ENCODE measurements around the gene GRK5. TPM values are rescaled to one million over a fixed set of nuclear protein-coding genes. Genes with fewer than 3 reads are reported as not detected.

The GRK5 gene
- total RNA-seq, 1 donor from 2014 or later, result 25.3 TPM

- Mint-ChIP-seq H3K36me3 (ENCODE audit: low read depth) (peaks cover 7% of the 10 kb centered on the region), H3K27me3 (ENCODE audit: insufficient read depth) (no peaks in the 10 kb centered on the region), H3K9me3 (no peaks in the 10 kb centered on the region), H3K27ac (no peak overlapping the region), H3K4me1 (ENCODE audit: low read depth) (no peaks in the 10 kb centered on the region), H3K4me3 (no peak overlapping the region)
- no peak for DNase-seq (ENCODE audit: low spot score)
- intact Hi-C loops (cut with micrococcal nuclease), result no loop called here
Observed at GRCh38 chr10:119327096-119327745, 119.8 kb downstream of the GRK5 start.

- Mint-ChIP-seq H3K27me3 (ENCODE audit: insufficient read depth) (no peaks in the 10 kb centered on the region), H3K4me1 (ENCODE audit: low read depth) (peaks cover 9% of the 10 kb centered on the region), H3K36me3 (ENCODE audit: low read depth) (peaks cover 13% of the 10 kb centered on the region), H3K4me3 (no peak overlapping the region), H3K9me3 (no peaks in the 10 kb centered on the region), H3K27ac (no peak overlapping the region)
- DNase-seq (ENCODE audit: low spot score), result no peak
- intact Hi-C loops (cut with micrococcal nuclease), result no loop called here
Observed at GRCh38 chr10:119328223-119328622, 120.9 kb downstream of the GRK5 start.

- peaks cover 20% of the 10 kb centered on the region for H3K36me3 Mint-ChIP-seq (ENCODE audit: low read depth)
- H3K4me3 Mint-ChIP-seq, result no peak overlapping the region
- no peak for DNase-seq (ENCODE audit: low spot score)
- H3K9me3 Mint-ChIP-seq, result no peaks in the 10 kb centered on the region
- intact Hi-C loops (cut with micrococcal nuclease), result no loop called here
- no peaks in the 10 kb centered on the region for H3K27me3 Mint-ChIP-seq (ENCODE audit: insufficient read depth)
- peaks cover 13% of the 10 kb centered on the region for H3K4me1 Mint-ChIP-seq (ENCODE audit: low read depth)
- H3K27ac Mint-ChIP-seq, result no peak overlapping the region
Observed at GRCh38 chr10:119330342-119330741, 123.0 kb downstream of the GRK5 start.

GRCh38 chr10:119331061-119331460, 123.7 kb downstream of the GRK5 start:
- H3K27me3 Mint-ChIP-seq (ENCODE audit: insufficient read depth), result no peaks in the 10 kb centered on the region
- DNase-seq (ENCODE audit: low spot score), result no peak
- no peak overlapping the region for H3K4me3 Mint-ChIP-seq
- intact Hi-C loops (cut with micrococcal nuclease), result no loop called here
- H3K9me3 Mint-ChIP-seq, result no peaks in the 10 kb centered on the region
- H3K4me1 Mint-ChIP-seq (ENCODE audit: low read depth), result peaks cover 13% of the 10 kb centered on the region
- H3K27ac Mint-ChIP-seq, result no peak overlapping the region
- peaks cover 20% of the 10 kb centered on the region for H3K36me3 Mint-ChIP-seq (ENCODE audit: low read depth)

DNA sequence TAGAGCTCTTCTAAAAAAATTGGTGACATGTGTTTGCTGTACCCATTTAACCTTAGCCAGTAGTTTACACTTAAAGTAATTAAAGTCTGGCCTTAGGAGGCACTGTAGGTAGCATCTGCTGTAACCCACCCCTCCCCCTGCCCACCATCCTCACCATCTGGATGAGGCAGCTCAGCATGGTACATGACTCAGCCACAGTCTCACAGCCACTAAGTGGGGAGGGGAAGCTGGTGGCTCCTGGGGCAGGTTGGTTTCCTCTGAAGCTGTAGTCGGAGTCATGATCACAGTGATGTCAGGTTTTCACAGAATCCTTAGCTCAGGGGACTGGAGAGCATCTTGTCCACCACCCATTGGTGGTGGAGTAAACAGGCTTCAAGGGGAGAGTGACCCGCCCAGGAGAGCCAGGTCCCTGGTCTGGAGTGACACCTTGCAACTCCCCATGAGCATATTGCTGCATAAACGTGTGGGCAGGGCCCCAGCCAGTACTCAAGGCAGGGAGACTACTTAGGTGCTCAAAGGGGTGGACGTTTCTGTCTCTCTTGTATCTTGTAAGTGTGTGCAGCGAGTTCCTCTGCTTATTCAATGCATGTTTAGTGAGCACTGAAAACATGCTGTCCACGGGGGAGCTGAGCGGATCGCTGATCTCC, 125.9 kb downstream of the GRK5 start:
- DNase-seq (ENCODE audit: low spot score), result peak; percentile 28
- Mint-ChIP-seq H3K27ac (peak overlapping the region; percentile 18), H3K4me1 (ENCODE audit: low read depth) (peaks cover 20% of the 10 kb centered on the region), H3K27me3 (ENCODE audit: insufficient read depth) (no peaks in the 10 kb centered on the region), H3K36me3 (ENCODE audit: low read depth) (peaks cover 22% of the 10 kb centered on the region), H3K9me3 (no peaks in the 10 kb centered on the region), H3K4me3 (no peak overlapping the region)
- intact Hi-C loops (cut with micrococcal nuclease), result loop anchor here (2.0 kb wide), 1 partner anchor 18 kb away; no protein-coding TSS in a partner anchor

- Mint-ChIP-seq H3K9me3 (no peaks in the 10 kb centered on the region), H3K27me3 (ENCODE audit: insufficient read depth) (no peaks in the 10 kb centered on the region), H3K27ac (no peak overlapping the region), H3K4me1 (ENCODE audit: low read depth) (peaks cover 25% of the 10 kb centered on the region), H3K36me3 (ENCODE audit: low read depth) (peaks cover 20% of the 10 kb centered on the region), H3K4me3 (no peak overlapping the region)
- intact Hi-C loops (cut with micrococcal nuclease), result no loop called here
- DNase-seq (ENCODE audit: low spot score), result no peak
Observed at GRCh38 chr10:119335671-119336353, 128.4 kb downstream of the GRK5 start.

DNA sequence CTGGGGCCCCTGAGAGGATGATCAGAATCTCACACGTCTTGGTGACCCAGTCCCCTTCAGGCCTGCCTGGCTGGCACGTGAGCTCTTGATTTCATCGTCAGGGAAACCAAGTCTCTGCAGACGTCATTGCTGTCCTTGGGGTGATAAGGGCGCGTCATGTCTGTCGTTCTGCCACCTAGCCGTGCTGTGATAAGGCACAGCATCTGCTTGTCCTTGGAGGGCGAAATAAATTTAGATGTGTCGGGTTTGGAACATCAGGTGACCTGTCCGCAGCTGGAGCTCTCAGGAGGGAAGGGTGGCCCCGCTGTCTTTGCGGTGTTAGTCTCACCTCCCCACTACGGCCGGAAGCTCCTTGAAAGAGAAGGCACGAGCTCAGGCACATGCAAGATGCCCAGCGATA, 129.2 kb downstream of the GRK5 start:
- intact Hi-C loops (cut with micrococcal nuclease), result no loop called here
- no peak overlapping the region for H3K27ac Mint-ChIP-seq
- no peak overlapping the region for H3K4me3 Mint-ChIP-seq
- H3K27me3 Mint-ChIP-seq (ENCODE audit: insufficient read depth), result no peaks in the 10 kb centered on the region
- H3K9me3 Mint-ChIP-seq, result no peaks in the 10 kb centered on the region
- H3K4me1 Mint-ChIP-seq (ENCODE audit: low read depth), result peaks cover 33% of the 10 kb centered on the region
- H3K36me3 Mint-ChIP-seq (ENCODE audit: low read depth), result peaks cover 24% of the 10 kb centered on the region
- DNase-seq (ENCODE audit: low spot score), result no peak

DNA sequence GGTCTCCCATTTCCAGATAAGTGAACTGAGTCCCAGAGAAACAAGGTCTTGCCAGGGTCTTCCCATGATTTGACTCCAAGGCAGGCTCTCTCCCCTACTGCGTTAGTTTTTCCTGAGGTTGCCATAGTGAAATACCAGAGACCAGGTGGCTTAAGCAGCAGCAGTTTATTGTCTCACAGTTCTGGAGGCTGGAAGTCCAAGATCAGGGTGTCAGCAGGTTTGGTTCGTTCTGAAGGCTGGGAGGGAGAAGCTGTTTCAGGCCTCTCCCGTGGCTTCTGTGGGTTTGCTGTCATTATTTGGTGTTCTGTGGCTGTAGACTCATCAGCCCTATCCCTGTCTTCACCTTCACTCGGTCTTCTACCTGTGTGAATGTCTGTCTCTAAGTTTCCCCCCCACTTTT, 129.9 kb downstream of the GRK5 start:
- H3K4me3 Mint-ChIP-seq, result no peak overlapping the region
- DNase-seq (ENCODE audit: low spot score), result no peak
- intact Hi-C loops (cut with micrococcal nuclease), result no loop called here
- no peaks in the 10 kb centered on the region for H3K27me3 Mint-ChIP-seq (ENCODE audit: insufficient read depth)
- H3K4me1 Mint-ChIP-seq (ENCODE audit: low read depth), result peaks cover 39% of the 10 kb centered on the region
- no peak overlapping the region for H3K27ac Mint-ChIP-seq
- H3K36me3 Mint-ChIP-seq (ENCODE audit: low read depth), result peaks cover 24% of the 10 kb centered on the region
- no peaks in the 10 kb centered on the region for H3K9me3 Mint-ChIP-seq

GRCh38 chr10:119337796-119338432, 130.5 kb downstream of the GRK5 start:
- Mint-ChIP-seq H3K27ac (no peak overlapping the region), H3K36me3 (ENCODE audit: low read depth) (peaks cover 21% of the 10 kb centered on the region), H3K4me3 (no peak overlapping the region), H3K4me1 (ENCODE audit: low read depth) (peaks cover 40% of the 10 kb centered on the region), H3K27me3 (ENCODE audit: insufficient read depth) (no peaks in the 10 kb centered on the region), H3K9me3 (no peaks in the 10 kb centered on the region)
- intact Hi-C loops (cut with micrococcal nuclease), result no loop called here
- no peak for DNase-seq (ENCODE audit: low spot score)

GRCh38 chr10:119339109-119339508, 131.7 kb downstream of the GRK5 start:
- Mint-ChIP-seq H3K9me3 (no peaks in the 10 kb centered on the region), H3K27ac (no peak overlapping the region), H3K4me1 (ENCODE audit: low read depth) (peaks cover 32% of the 10 kb centered on the region), H3K27me3 (ENCODE audit: insufficient read depth) (no peaks in the 10 kb centered on the region), H3K36me3 (ENCODE audit: low read depth) (peaks cover 16% of the 10 kb centered on the region), H3K4me3 (no peak overlapping the region)
- no peak for DNase-seq (ENCODE audit: low spot score)
- intact Hi-C loops (cut with micrococcal nuclease), result no loop called here

- Mint-ChIP-seq H3K27me3 (ENCODE audit: insufficient read depth) (no peaks in the 10 kb centered on the region), H3K36me3 (ENCODE audit: low read depth) (peaks cover 11% of the 10 kb centered on the region), H3K9me3 (no peaks in the 10 kb centered on the region), H3K27ac (peak overlapping the region; percentile 68), H3K4me1 (ENCODE audit: low read depth) (peaks cover 43% of the 10 kb centered on the region), H3K4me3 (no peak overlapping the region)
- no peak for DNase-seq (ENCODE audit: low spot score)
- intact Hi-C loops (cut with micrococcal nuclease), result loop anchor here (2.0 kb wide), 1 partner anchor 26 kb away; no protein-coding TSS in a partner anchor
Observed at GRCh38 chr10:119340893-119341458, 133.6 kb downstream of the GRK5 start.

DNA sequence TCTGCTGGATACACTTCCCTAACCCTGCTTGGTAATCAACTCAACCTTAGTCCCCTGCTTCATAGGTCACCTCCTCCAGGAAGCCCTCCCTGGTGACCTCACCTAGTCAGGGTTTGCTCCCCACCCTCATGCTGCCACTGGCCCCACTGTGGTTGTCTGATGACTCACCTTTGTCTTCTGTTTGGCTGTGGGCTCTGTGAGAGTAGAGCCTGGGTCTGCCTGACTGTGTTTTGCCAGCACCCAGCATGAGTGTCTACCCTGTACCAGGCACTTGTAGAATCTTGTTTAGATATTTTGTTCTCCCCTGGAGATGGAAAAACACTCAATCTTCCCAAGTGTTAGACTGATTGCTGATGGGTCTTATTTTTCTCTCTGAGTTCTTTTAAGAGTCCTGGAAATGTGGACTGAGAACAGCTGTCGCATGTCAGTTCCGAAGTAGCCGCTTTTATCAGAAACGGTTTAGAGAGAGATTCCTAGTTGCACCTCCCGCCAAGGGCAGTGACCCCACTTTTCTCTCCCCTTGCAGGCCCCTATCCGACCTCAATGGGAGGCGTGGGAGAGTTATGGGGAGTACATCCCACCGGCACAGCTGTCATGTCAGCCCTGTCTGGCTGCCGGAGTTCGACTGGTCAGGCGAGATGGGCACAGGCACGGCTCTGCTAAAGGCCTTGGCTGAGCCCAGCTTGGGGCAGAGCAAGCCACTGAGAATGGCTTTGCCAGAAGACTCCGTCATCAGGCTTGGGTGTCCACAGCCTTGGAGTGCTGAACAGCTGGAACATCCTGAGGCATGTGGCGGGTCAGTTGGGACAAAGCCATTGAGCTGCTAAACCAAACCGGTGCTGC, 134.3 kb downstream of the GRK5 start:
- Mint-ChIP-seq H3K4me1 (ENCODE audit: low read depth) (peaks cover 43% of the 10 kb centered on the region), H3K36me3 (ENCODE audit: low read depth) (peaks cover 11% of the 10 kb centered on the region), H3K9me3 (no peaks in the 10 kb centered on the region), H3K4me3 (no peak overlapping the region), H3K27me3 (ENCODE audit: insufficient read depth) (no peaks in the 10 kb centered on the region), H3K27ac (peak overlapping the region; percentile 68)
- intact Hi-C loops (cut with micrococcal nuclease), result loop anchor here (2.0 kb wide), 1 partner anchor 27 kb away; no protein-coding TSS in a partner anchor
- peak; percentile 25 for DNase-seq (ENCODE audit: low spot score)

Data from activated T-helper 1 cell treated with anti-CD3 and anti-CD28 coated beads, Interleukin-12 subunit alpha, Interleukin-12 subunit beta, Interleukin-2, Interleukin-4 antibody, amounts not matched to agents 30 ng/mL and 10 ng/mL and 1 ng/mL, durations not matched to agents 14 hours and 24 hours and 36 hours (primary cell).